CD4-positive, alpha-beta memory T cell (primary cell): ENCODE data around the gene MARK4. TPM values are rescaled to one million over a fixed set of nuclear protein-coding genes. Genes with fewer than 3 reads are reported as not detected.

Source experiments
- CTCF ChIA-PET: fragments of 350-600 bp; sonication (Branson Sonifier 250); formaldehyde crosslinking; loops from one replicate; lab custom pipeline; 2021; ENCODE audit warnings: inconsistent platforms; ENCODE audit not compliant: partially characterized antibody; lab: Charles Lee
- POLR2A ChIA-PET: fragments of 350-600 bp; sonication (Branson Sonifier 250); formaldehyde crosslinking; loops from one replicate; lab custom pipeline; 2021; ENCODE audit not compliant: partially characterized antibody; lab: Charles Lee
- DNase-seq, 5 donors: peaks; one replicate each; pipeline versions ENCODE4 v3.0.0 to v3.0.0-alpha.2; 2020 to 2022; ENCODE audit warnings: mixed read lengths in 1 of 5
- H3K27ac ChIP-seq: one replicate; pipeline ENCODE4 v1.7.0; 2013; ENCODE audit warnings: low read depth, low read length
- H3K27me3 ChIP-seq: 2 replicates; pipeline ENCODE4 v1.7.0; 2013; ENCODE audit warnings: mild to moderate bottlenecking, low read length, moderate library complexity; ENCODE audit not compliant: insufficient read depth
- H3K36me3 ChIP-seq: 2 replicates; pipeline ENCODE4 v1.7.0; 2013; ENCODE audit warnings: mild to moderate bottlenecking, low read length, moderate library complexity; ENCODE audit not compliant: insufficient read depth
- H3K4me1 ChIP-seq: 2 replicates; pipeline ENCODE4 v1.7.0; 2013; ENCODE audit warnings: mild to moderate bottlenecking, low read length, moderate library complexity; ENCODE audit not compliant: insufficient read depth
- H3K4me3 ChIP-seq, 2 donors: one replicate each; pipeline ENCODE4 v1.7.0; 2013; ENCODE audit warnings: low read length in 2 of 2, mild to moderate bottlenecking in 1 of 2
- H3K9me3 ChIP-seq, 2 donors: one replicate each; pipeline ENCODE4 v1.7.0; 2013; ENCODE audit warnings: low read length in 2 of 2, control low read depth in 1 of 2; ENCODE audit not compliant: control insufficient read depth in 1 of 2
- H3K27ac Mint-ChIP-seq, 7 donors: one replicate each; pipeline ENCODE4 v1.8.0; 2020 to 2021; ENCODE audit warnings: mixed read lengths in 7 of 7, mild to moderate bottlenecking in 6 of 7, inconsistent platforms in 3 of 7, moderate library complexity in 3 of 7
- H3K27me3 Mint-ChIP-seq, 2 donors: one replicate each; pipeline ENCODE4 v1.8.0; 2020 to 2021; ENCODE audit warnings: mixed read lengths in 2 of 2
- H3K36me3 Mint-ChIP-seq, 2 donors: one replicate each; pipeline ENCODE4 v1.8.0; 2020 to 2021; ENCODE audit warnings: mixed read lengths in 2 of 2, inconsistent platforms in 1 of 2, mild to moderate bottlenecking in 1 of 2
- H3K4me1 Mint-ChIP-seq, 4 donors: one replicate each; pipeline ENCODE4 v1.8.0; 2020 to 2021; ENCODE audit warnings: mixed read lengths in 4 of 4, mild to moderate bottlenecking in 1 of 4
- H3K4me3 Mint-ChIP-seq, 8 donors: one replicate each; pipeline ENCODE4 v1.8.0; 2020 to 2021; ENCODE audit warnings: mixed read lengths in 8 of 8, mild to moderate bottlenecking in 7 of 8, moderate library complexity in 6 of 8, inconsistent platforms in 3 of 8
- H3K9me3 Mint-ChIP-seq, 8 donors: one replicate each; pipeline ENCODE4 v1.8.0; 2020 to 2021; ENCODE audit warnings: mixed read lengths in 8 of 8, mild to moderate bottlenecking in 5 of 8, inconsistent platforms in 3 of 8, moderate library complexity in 1 of 8
- intact Hi-C: fragments of 100-400 bp; cut with micrococcal nuclease; formaldehyde crosslinking; loops from one replicate; pipeline ENCODE4 v1.15.1; 2023
- polyA plus RNA-seq, 2 donors: library from polyadenylated mRNA; unstranded; fragments of 300-500 nt; fragmentation: Illumina TruSeq; gene quantifications; one replicate each; pipeline ENCODE4 v1.2.3, GENCODE V29; 2021
- total RNA-seq, 2 experiments: library from RNA; stranded (reverse); gene quantifications; one replicate each; pipeline ENCODE4 v1.2.3, GENCODE V29; 2021

Gene MARK4
- total RNA-seq: 10 to 100 TPM; 24.3 to 25.2 TPM
- 1 to 10 TPM in 1 of 2 donors, under 1 TPM in 1; 0.11 to 1.7 TPM for polyA plus RNA-seq

DNA sequence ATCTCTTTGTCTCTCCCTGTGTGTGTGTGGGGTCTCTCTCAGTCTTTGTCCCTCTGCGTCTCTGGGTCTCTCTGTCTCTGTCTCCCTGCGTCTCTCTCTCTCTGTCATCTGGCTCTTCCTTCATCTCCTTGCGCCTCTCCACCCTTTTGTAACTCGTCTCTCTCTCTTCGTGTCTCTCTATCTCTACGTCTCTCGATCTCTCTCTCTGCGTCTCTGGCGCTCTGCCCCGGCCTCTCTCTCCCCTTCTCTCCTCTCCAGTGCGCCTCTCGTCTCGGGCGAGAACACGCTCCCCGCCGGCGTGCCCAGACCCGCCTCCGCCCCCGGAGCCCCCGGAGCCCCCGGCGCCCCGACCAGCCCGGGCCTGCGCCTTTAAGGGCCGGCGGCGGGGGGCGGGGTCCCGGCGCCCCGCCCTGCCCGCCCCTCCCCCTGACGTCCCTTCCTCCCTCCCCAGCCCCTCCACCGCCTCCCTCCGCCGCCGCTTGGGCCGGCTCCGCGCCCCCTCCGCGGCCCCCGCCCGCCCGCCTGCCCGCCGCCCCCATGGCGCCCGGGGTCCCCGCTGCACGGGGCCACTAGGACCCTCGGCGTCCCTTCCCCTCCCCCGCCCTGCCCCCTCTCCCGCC, at the start of gene MARK4:
Gene MARK4, plus strand, starts transcription at position 440 of the 620 bp plus-strand sequence. CDS start 318 bp downstream, outside the sequence.
- peaks cover 50% of the 10 kb centered on the region for H3K4me1 ChIP-seq
- peak; percentile 48 to 64 (median 50) for DNase-seq
- peak within 1 kb of the TSS; percentile 65 to 96 (median 92) for H3K27ac Mint-ChIP-seq
- H3K36me3 ChIP-seq: no peaks in the 10 kb centered on the region
- peak within 1 kb of the TSS; percentile 57 to 66 for H3K4me3 ChIP-seq
- intact Hi-C loops: no loop called here
- no peaks in the 10 kb centered on the region for H3K27me3 ChIP-seq
- CTCF ChIA-PET: no interaction called here
- peak within 1 kb of the TSS; percentile 89 to 99 (median 94) for H3K4me3 Mint-ChIP-seq
- H3K27ac ChIP-seq: peak within 1 kb of the TSS; percentile 56
- POLR2A ChIA-PET: interaction anchor here (1.5 kb wide), 1 partner anchor 228 kb away, joined by 3 read pairs; no protein-coding TSS in a partner anchor
- H3K9me3 ChIP-seq: no peaks in the 10 kb centered on the region
- peaks cover 0 to 4% of the 10 kb centered on the region in 2 donors for H3K36me3 Mint-ChIP-seq
- H3K9me3 Mint-ChIP-seq: no peaks in the 10 kb centered on the region
- H3K4me1 Mint-ChIP-seq: peaks cover 19 to 49% (median 31%) of the 10 kb centered on the region in 4 donors
- no peaks in the 10 kb centered on the region for H3K27me3 Mint-ChIP-seq

DNA sequence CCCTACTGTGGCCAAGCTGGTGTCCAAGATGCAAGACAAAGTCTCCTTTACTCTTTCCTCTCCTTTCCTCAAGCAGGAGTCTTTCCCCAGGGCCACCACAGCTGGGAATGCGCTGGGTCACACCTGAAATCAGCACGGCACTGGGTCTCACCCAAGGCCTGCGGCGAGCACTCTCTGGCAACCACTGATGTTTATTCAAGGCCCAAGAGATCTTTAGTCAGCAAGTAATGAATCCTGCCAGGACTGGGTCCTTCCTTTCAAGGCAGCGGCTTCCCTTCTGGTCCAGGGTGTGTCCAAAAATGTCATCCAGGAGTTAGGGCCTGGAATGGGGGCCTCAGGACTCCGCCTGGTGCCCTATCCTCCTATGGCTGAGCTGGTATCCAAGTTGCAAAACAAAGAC, 48.4 kb upstream of the MARK4 start:
- Mint-ChIP-seq H3K36me3 (peaks cover 0 to 3% of the 10 kb centered on the region in 2 donors), H3K27ac (no peak overlapping the region), H3K4me3 (no peak overlapping the region), H3K27me3 (peaks cover 0 to 1% of the 10 kb centered on the region in 2 donors), H3K9me3 (peaks cover 0 to 2% (median 0%) of the 10 kb centered on the region in 8 donors), H3K4me1 (no peaks in the 10 kb centered on the region)
- H3K27ac ChIP-seq: no peak overlapping the region
- no peaks in the 10 kb centered on the region for H3K27me3 ChIP-seq
- H3K36me3 ChIP-seq: no peaks in the 10 kb centered on the region
- no peaks in the 10 kb centered on the region for H3K4me1 ChIP-seq
- intact Hi-C loops: no loop called here
- ChIA-PET POLR2A (no interaction called here), CTCF (no interaction called here)
- H3K9me3 ChIP-seq: no peaks in the 10 kb centered on the region
- no peak overlapping the region for H3K4me3 ChIP-seq
- DNase-seq: no peak

DNA sequence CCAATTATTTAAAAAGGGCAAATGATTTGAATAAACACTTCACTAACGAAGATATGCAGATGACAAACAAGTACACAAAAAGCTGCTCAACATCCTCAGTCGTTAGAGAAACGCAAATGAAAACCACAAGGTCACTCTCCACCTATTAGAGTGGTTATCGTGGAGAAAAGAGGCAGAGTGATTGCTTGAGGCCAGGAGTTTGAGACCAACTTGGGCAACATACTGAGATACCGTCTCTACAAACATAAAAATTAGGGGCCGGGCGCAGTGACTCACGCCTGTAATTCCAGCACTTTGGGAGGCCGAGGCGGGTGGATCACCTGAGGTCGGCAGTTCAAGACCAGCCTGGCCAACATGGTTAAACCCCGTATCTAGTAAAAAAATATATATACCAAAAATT, 45.3 kb upstream of the MARK4 start:
- Histone ChIP-seq H3K36me3 (no peaks in the 10 kb centered on the region), H3K4me3 (no peak overlapping the region), H3K27me3 (no peaks in the 10 kb centered on the region), H3K4me1 (no peaks in the 10 kb centered on the region), H3K27ac (no peak overlapping the region), H3K9me3 (no peaks in the 10 kb centered on the region)
- CTCF ChIA-PET: no interaction called here
- no peak overlapping the region for H3K4me3 Mint-ChIP-seq
- no peak overlapping the region for H3K27ac Mint-ChIP-seq
- POLR2A ChIA-PET: no interaction called here
- intact Hi-C loops: no loop called here
- no peaks in the 10 kb centered on the region for H3K27me3 Mint-ChIP-seq
- H3K9me3 Mint-ChIP-seq: peaks cover 0 to 2% (median 0%) of the 10 kb centered on the region in 8 donors
- no peak for DNase-seq
- H3K36me3 Mint-ChIP-seq: peaks cover 0 to 3% of the 10 kb centered on the region in 2 donors
- H3K4me1 Mint-ChIP-seq: peaks cover 0 to 3% (median under 1%) of the 10 kb centered on the region in 4 donors

- CTCF ChIA-PET: interaction anchor here (0.8 kb wide), 1 partner anchor 20 kb away, joined by 3 read pairs; no protein-coding TSS in a partner anchor
- intact Hi-C loops: no loop called here
- H3K36me3 ChIP-seq: no peaks in the 10 kb centered on the region
Observed at GRCh38 chr19:45206328-45206727, 44.7 kb upstream of the MARK4 start.

DNA sequence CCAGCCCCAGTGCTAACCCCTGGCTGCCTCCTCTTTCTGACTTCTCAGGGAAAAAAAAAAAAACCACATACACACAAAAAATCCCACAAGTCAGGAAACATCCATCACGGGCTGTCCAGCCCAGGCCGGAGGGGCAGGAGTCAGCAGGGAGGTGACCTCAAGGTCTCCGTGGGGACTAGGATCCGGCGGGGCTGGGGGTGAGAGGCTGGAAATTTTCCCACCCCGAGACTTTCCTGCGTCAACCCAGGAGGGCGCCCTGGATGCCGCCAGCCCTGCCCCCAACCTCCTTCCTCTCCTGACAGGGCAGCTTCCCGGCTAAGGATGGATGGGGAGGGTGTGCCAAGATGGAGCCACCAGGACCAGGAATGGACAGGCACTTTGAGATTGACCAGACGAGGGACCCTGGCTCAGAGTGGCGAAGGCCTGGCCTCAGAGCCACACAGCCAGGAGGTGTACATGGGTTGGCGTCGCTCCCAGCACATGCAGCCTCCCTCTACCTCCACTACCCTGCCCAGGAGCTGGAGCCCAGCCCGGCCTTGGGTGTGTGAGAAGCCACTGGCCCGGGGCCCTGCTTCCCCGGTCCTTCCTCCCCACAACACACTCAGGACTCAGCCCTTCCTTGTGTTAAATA, 39.2 kb upstream of the MARK4 start:
- Histone ChIP-seq H3K27me3 (no peaks in the 10 kb centered on the region), H3K4me1 (no peaks in the 10 kb centered on the region), H3K4me3 (no peak overlapping the region), H3K36me3 (no peaks in the 10 kb centered on the region), H3K27ac (no peak overlapping the region), H3K9me3 (no peaks in the 10 kb centered on the region)
- CTCF ChIA-PET: interaction anchor here (0.7 kb wide), 1 partner anchor 1447 kb away, joined by 5 read pairs; no protein-coding TSS in a partner anchor
- POLR2A ChIA-PET: no interaction called here
- intact Hi-C loops: no loop called here
- Mint-ChIP-seq H3K27me3 (peaks cover 9 to 19% of the 10 kb centered on the region in 2 donors), H3K27ac (no peak overlapping the region), H3K4me3 (no peak overlapping the region), H3K9me3 (no peaks in the 10 kb centered on the region), H3K4me1 (peaks cover 0 to 8% (median 4%) of the 10 kb centered on the region in 4 donors), H3K36me3 (no peaks in the 10 kb centered on the region)
- DNase-seq: no peak

More at GRCh38 chr19:45206328-45206727, 44.7 kb upstream of the MARK4 start:
- no peaks in the 10 kb centered on the region for H3K9me3 ChIP-seq
- DNase-seq: no peak
- Mint-ChIP-seq H3K36me3 (peaks cover 0 to 3% of the 10 kb centered on the region in 2 donors), H3K9me3 (no peaks in the 10 kb centered on the region), H3K4me1 (peaks cover 0 to 3% (median under 1%) of the 10 kb centered on the region in 4 donors), H3K27me3 (no peaks in the 10 kb centered on the region), H3K27ac (no peak overlapping the region), H3K4me3 (no peak overlapping the region)
- POLR2A ChIA-PET: no interaction called here
- H3K4me3 ChIP-seq: no peak overlapping the region
- no peaks in the 10 kb centered on the region for H3K27me3 ChIP-seq
- no peak overlapping the region for H3K27ac ChIP-seq
- H3K4me1 ChIP-seq: no peaks in the 10 kb centered on the region

- no peaks in the 10 kb centered on the region for H3K36me3 Mint-ChIP-seq
- ChIA-PET POLR2A (no interaction called here), CTCF (no interaction called here)
- no peak overlapping the region for H3K4me3 ChIP-seq
- no peak overlapping the region for H3K27ac Mint-ChIP-seq
- H3K27ac ChIP-seq: no peak overlapping the region
- intact Hi-C loops: no loop called here
- no peaks in the 10 kb centered on the region for H3K9me3 Mint-ChIP-seq
- H3K36me3 ChIP-seq: no peaks in the 10 kb centered on the region
- no peaks in the 10 kb centered on the region for H3K27me3 ChIP-seq
- H3K9me3 ChIP-seq: no peaks in the 10 kb centered on the region
- DNase-seq: no peak
- H3K4me1 ChIP-seq: no peaks in the 10 kb centered on the region
- H3K4me3 Mint-ChIP-seq: no peak overlapping the region
- peaks cover 9 to 24% of the 10 kb centered on the region in 2 donors for H3K27me3 Mint-ChIP-seq
- peaks cover 0 to 8% (median 4%) of the 10 kb centered on the region in 4 donors for H3K4me1 Mint-ChIP-seq
Observed at GRCh38 chr19:45213031-45213430, 38.0 kb upstream of the MARK4 start.

- Histone ChIP-seq H3K4me1 (no peaks in the 10 kb centered on the region), H3K27me3 (no peaks in the 10 kb centered on the region), H3K27ac (no peak overlapping the region), H3K4me3 (no peak overlapping the region), H3K9me3 (no peaks in the 10 kb centered on the region), H3K36me3 (no peaks in the 10 kb centered on the region)
- H3K27me3 Mint-ChIP-seq: peaks cover 25 to 37% of the 10 kb centered on the region in 2 donors
- peak overlapping the region in 1 of 8 donors; percentile 34 for H3K4me3 Mint-ChIP-seq
- H3K27ac Mint-ChIP-seq: no peak overlapping the region
- ChIA-PET CTCF (no interaction called here), POLR2A (no interaction called here)
- peaks cover 0 to 8% (median 2%) of the 10 kb centered on the region in 4 donors for H3K4me1 Mint-ChIP-seq
- H3K36me3 Mint-ChIP-seq: no peaks in the 10 kb centered on the region
- intact Hi-C loops: no loop called here
- H3K9me3 Mint-ChIP-seq: no peaks in the 10 kb centered on the region
- DNase-seq: no peak
Observed at GRCh38 chr19:45215391-45216191, 35.5 kb upstream of the MARK4 start.
